Muscle layer of colon (tissue), 2 donors: ENCODE data around the gene ZNF423.

Source experiments
- H3K27ac ChIP-seq: one replicate; pipeline ENCODE4 v1.7.0; 2013; ENCODE audit warnings: low read depth, mild to moderate bottlenecking, low read length, moderate library complexity
- H3K27me3 ChIP-seq, 2 donors: one replicate each; pipeline ENCODE4 v1.7.0; 2013; ENCODE audit warnings: low read length in 2 of 2, mild to moderate bottlenecking in 2 of 2; ENCODE audit not compliant: insufficient read depth in 2 of 2, control insufficient read depth in 1 of 2
- H3K36me3 ChIP-seq: one replicate; pipeline ENCODE4 v1.7.0; 2013; ENCODE audit warnings: mild to moderate bottlenecking, low read length; ENCODE audit not compliant: insufficient read depth
- H3K4me1 ChIP-seq: one replicate; pipeline ENCODE4 v1.7.0; 2013; ENCODE audit warnings: mild to moderate bottlenecking, low read length; ENCODE audit not compliant: insufficient read depth
- H3K4me3 ChIP-seq, 2 donors: one replicate each; pipeline ENCODE4 v1.7.0; 2013; ENCODE audit warnings: low read length in 2 of 2, low read depth in 1 of 2, mild to moderate bottlenecking in 1 of 2, moderate library complexity in 1 of 2
- H3K9ac ChIP-seq: one replicate; pipeline ENCODE4 v1.7.0; 2013; ENCODE audit warnings: low read length
- H3K9me3 ChIP-seq: one replicate; pipeline ENCODE4 v1.7.0; 2013; ENCODE audit warnings: mild to moderate bottlenecking, low read length
- donor health status: abdominal sarcoma.
- donor health status: Adenocarcinoma of cecum.

The ZNF423 gene

GRCh38 chr16:49637933-49638672, 217.8 kb downstream of the ZNF423 start:
- H3K27me3 ChIP-seq: no peaks in the 10 kb centered on the region
- H3K4me3 ChIP-seq: no peak overlapping the region
- no peaks in the 10 kb centered on the region for H3K9me3 ChIP-seq
- H3K4me1 ChIP-seq: peaks cover 22% of the 10 kb centered on the region
- H3K9ac ChIP-seq: no peak overlapping the region
- peaks cover 11% of the 10 kb centered on the region for H3K36me3 ChIP-seq
- no peak overlapping the region for H3K27ac ChIP-seq

- Histone ChIP-seq H3K4me3 (no peak overlapping the region), H3K4me1 (peaks cover 22% of the 10 kb centered on the region), H3K9me3 (no peaks in the 10 kb centered on the region), H3K27ac (no peak overlapping the region), H3K9ac (no peak overlapping the region), H3K36me3 (peaks cover 11% of the 10 kb centered on the region), H3K27me3 (no peaks in the 10 kb centered on the region)
Measured at GRCh38 chr16:49637511-49637910, 218.4 kb downstream of the ZNF423 start.

GRCh38 chr16:49636608-49637007, 219.3 kb downstream of the ZNF423 start:
- Histone ChIP-seq H3K9me3 (no peaks in the 10 kb centered on the region), H3K9ac (no peak overlapping the region), H3K27ac (no peak overlapping the region), H3K27me3 (no peaks in the 10 kb centered on the region), H3K36me3 (peaks cover 11% of the 10 kb centered on the region), H3K4me1 (peaks cover 27% of the 10 kb centered on the region), H3K4me3 (no peak overlapping the region)

- Histone ChIP-seq H3K4me1 (peaks cover 30% of the 10 kb centered on the region), H3K9ac (no peak overlapping the region), H3K9me3 (no peaks in the 10 kb centered on the region), H3K27me3 (no peaks in the 10 kb centered on the region), H3K36me3 (peaks cover 11% of the 10 kb centered on the region), H3K4me3 (no peak overlapping the region), H3K27ac (no peak overlapping the region)
Measured at GRCh38 chr16:49635591-49636581, 220.0 kb downstream of the ZNF423 start.

GRCh38 chr16:49635009-49635350, 220.9 kb downstream of the ZNF423 start:
- Histone ChIP-seq H3K9me3 (no peaks in the 10 kb centered on the region), H3K9ac (no peak overlapping the region), H3K27me3 (no peaks in the 10 kb centered on the region), H3K27ac (no peak overlapping the region), H3K36me3 (peaks cover 11% of the 10 kb centered on the region), H3K4me3 (no peak overlapping the region), H3K4me1 (peaks cover 22% of the 10 kb centered on the region)

GRCh38 chr16:49634235-49635008, 221.5 kb downstream of the ZNF423 start:
- Histone ChIP-seq H3K27me3 (no peaks in the 10 kb centered on the region), H3K27ac (no peak overlapping the region), H3K4me3 (no peak overlapping the region), H3K4me1 (peaks cover 17% of the 10 kb centered on the region), H3K9me3 (no peaks in the 10 kb centered on the region), H3K36me3 (peaks cover 11% of the 10 kb centered on the region), H3K9ac (no peak overlapping the region)

GRCh38 chr16:49632795-49633184, 223.1 kb downstream of the ZNF423 start:
- peaks cover 11% of the 10 kb centered on the region for H3K4me1 ChIP-seq
- no peak overlapping the region for H3K27ac ChIP-seq
- peaks cover 11% of the 10 kb centered on the region for H3K36me3 ChIP-seq

GRCh38 chr16:49632086-49632794, 223.7 kb downstream of the ZNF423 start:
- no peak overlapping the region for H3K4me3 ChIP-seq
- no peaks in the 10 kb centered on the region for H3K9me3 ChIP-seq
- H3K4me1 ChIP-seq: peaks cover 11% of the 10 kb centered on the region
- no peak overlapping the region for H3K27ac ChIP-seq
- H3K27me3 ChIP-seq: no peaks in the 10 kb centered on the region
- H3K9ac ChIP-seq: no peak overlapping the region
- peaks cover 11% of the 10 kb centered on the region for H3K36me3 ChIP-seq

More at GRCh38 chr16:49632795-49633184, 223.1 kb downstream of the ZNF423 start:
- Histone ChIP-seq H3K4me3 (no peak overlapping the region), H3K9ac (no peak overlapping the region), H3K9me3 (no peaks in the 10 kb centered on the region), H3K27me3 (no peaks in the 10 kb centered on the region)

GRCh38 chr16:49631187-49632041, 224.5 kb downstream of the ZNF423 start:
- peaks cover 4% of the 10 kb centered on the region for H3K36me3 ChIP-seq
- H3K27ac ChIP-seq: no peak overlapping the region
- no peak overlapping the region for H3K4me3 ChIP-seq
- no peak overlapping the region for H3K9ac ChIP-seq
- H3K27me3 ChIP-seq: no peaks in the 10 kb centered on the region
- no peaks in the 10 kb centered on the region for H3K9me3 ChIP-seq
- H3K4me1 ChIP-seq: peaks cover 11% of the 10 kb centered on the region

GRCh38 chr16:49630783-49631182, 225.1 kb downstream of the ZNF423 start:
- Histone ChIP-seq H3K9ac (no peak overlapping the region), H3K4me1 (peaks cover 11% of the 10 kb centered on the region), H3K27ac (no peak overlapping the region), H3K36me3 (no peaks in the 10 kb centered on the region), H3K27me3 (no peaks in the 10 kb centered on the region), H3K4me3 (no peak overlapping the region), H3K9me3 (no peaks in the 10 kb centered on the region)
